Measurements from ENCODE around the gene FILIP1L.

Gene FILIP1L

GRCh38 chr3:100003609-100004503 is 110.4 kb downstream of the FILIP1L start:
- TF ChIP-seq FOXP2 (optimal IDR thresholded peaks at IDR 0.05; ENCODE audit: borderline replicate concordance, extremely low read depth, extremely low read length, insufficient read depth): no peak
- no peak for TF ChIP-seq SIN3A (IDR thresholded peaks at IDR 0.05; ENCODE audit: borderline replicate concordance, insufficient read depth, low read length)
- TF ChIP-seq POLR2AphosphoS5 (IDR thresholded peaks at IDR 0.05; ENCODE audit: low read depth, low read length): no peak

DNA sequence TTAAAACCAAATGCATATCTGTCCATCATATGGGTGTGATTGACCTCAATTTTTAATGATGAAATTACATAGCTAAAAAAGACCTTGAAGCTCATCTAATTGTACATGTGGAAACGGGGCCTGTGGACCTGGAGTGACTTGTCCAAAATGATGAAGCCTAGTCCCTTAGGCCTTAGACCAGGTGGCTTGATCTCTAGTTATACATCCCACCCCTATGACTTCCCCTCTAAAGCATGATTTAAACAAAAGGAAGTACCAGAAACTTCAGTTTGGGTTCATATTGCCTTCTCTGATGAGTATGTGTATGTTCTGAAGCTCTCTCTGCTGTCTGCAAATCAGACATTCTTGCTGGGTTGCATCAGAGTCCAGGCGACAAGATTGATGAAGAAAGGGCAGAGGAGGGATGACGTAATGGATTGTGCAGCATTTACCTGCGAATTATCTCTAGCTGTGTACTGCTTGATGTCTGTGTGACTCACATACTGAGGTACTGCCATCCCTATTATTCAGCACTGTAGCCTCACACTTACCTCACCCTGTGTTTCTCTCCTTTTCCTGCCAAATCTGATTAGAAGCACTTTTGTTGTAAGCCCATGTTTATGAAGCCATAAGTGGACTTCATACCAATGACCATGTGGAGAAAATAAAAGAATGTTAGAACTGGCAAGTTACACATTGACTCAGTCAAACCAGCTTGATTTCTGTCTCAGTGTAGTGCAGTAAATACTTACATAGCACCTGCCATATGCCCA is 111.5 kb downstream of the FILIP1L start:
- no peak for TF ChIP-seq SIN3A (IDR thresholded peaks at IDR 0.05; ENCODE audit: borderline replicate concordance, insufficient read depth, low read length)
- TF ChIP-seq POLR2AphosphoS5 (IDR thresholded peaks at IDR 0.05; ENCODE audit: low read depth, low read length): no peak
- TF ChIP-seq TAF1 (IDR thresholded peaks at IDR 0.05; ENCODE audit: borderline replicate concordance, insufficient read depth, low read length): no peak
- TF ChIP-seq, protein P1, sequence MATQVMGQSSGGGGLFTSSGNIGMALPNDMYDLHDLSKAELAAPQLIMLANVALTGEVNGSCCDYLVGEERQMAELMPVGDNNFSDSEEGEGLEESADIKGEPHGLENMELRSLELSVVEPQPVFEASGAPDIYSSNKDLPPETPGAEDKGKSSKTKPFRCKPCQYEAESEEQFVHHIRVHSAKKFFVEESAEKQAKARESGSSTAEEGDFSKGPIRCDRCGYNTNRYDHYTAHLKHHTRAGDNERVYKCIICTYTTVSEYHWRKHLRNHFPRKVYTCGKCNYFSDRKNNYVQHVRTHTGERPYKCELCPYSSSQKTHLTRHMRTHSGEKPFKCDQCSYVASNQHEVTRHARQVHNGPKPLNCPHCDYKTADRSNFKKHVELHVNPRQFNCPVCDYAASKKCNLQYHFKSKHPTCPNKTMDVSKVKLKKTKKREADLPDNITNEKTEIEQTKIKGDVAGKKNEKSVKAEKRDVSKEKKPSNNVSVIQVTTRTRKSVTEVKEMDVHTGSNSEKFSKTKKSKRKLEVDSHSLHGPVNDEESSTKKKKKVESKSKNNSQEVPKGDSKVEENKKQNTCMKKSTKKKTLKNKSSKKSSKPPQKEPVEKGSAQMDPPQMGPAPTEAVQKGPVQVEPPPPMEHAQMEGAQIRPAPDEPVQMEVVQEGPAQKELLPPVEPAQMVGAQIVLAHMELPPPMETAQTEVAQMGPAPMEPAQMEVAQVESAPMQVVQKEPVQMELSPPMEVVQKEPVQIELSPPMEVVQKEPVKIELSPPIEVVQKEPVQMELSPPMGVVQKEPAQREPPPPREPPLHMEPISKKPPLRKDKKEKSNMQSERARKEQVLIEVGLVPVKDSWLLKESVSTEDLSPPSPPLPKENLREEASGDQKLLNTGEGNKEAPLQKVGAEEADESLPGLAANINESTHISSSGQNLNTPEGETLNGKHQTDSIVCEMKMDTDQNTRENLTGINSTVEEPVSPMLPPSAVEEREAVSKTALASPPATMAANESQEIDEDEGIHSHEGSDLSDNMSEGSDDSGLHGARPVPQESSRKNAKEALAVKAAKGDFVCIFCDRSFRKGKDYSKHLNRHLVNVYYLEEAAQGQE (IDR thresholded peaks at IDR 0.05; ENCODE audit: insufficient read depth in 1 of 2, low read depth in 2 of 2, low read length in 2 of 2): no peak
- TF ChIP-seq FOXP2 (optimal IDR thresholded peaks at IDR 0.05; ENCODE audit: borderline replicate concordance, extremely low read depth, extremely low read length, insufficient read depth): no peak

DNA sequence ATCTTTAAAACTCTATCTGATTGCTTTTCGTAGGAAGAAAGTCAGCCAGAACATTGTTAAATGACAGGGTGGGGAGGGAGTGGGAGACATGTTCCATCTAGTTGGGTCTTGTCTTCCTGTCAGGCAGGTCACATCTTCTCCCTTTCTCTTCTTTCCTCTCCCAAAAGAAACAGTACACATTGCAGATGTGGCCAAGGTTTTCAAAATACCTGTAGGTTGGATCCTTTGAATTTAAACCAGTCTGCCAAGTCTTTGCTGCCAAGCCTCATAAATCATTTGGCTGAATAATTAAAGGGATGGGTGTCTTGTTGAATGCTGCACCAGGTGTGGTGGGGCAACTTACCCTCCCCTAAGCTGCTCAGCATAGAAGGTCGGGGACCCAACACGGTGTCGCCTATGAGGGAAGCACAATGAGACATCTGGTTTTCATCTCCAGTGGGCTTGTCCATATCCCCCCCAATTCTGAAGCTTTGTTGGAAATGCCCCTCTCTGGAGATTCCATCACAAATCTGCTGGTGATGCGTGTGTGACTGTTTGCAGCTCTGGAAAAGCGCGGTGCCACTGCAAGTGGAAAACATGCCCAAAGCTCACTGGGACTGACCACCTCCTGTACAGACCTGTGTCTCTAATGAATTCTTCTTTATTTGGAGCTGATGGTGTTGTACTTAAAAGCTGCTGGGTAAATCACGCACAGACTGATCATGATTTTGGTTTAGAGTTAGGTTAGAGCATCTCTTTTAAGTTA is 112.6 kb downstream of the FILIP1L start:
- TF ChIP-seq FOXP2 (optimal IDR thresholded peaks at IDR 0.05; ENCODE audit: borderline replicate concordance, extremely low read depth, extremely low read length, insufficient read depth): no peak
- TF ChIP-seq, protein P1 (IDR thresholded peaks at IDR 0.05; ENCODE audit: insufficient read depth in 1 of 2, low read depth in 2 of 2, low read length in 2 of 2): no peak
- no peak for TF ChIP-seq TAF1 (IDR thresholded peaks at IDR 0.05; ENCODE audit: borderline replicate concordance, insufficient read depth, low read length)
- TF ChIP-seq SIN3A (IDR thresholded peaks at IDR 0.05; ENCODE audit: borderline replicate concordance, insufficient read depth, low read length): no peak
- no peak for TF ChIP-seq POLR2AphosphoS5 (IDR thresholded peaks at IDR 0.05; ENCODE audit: low read depth, low read length)

DNA sequence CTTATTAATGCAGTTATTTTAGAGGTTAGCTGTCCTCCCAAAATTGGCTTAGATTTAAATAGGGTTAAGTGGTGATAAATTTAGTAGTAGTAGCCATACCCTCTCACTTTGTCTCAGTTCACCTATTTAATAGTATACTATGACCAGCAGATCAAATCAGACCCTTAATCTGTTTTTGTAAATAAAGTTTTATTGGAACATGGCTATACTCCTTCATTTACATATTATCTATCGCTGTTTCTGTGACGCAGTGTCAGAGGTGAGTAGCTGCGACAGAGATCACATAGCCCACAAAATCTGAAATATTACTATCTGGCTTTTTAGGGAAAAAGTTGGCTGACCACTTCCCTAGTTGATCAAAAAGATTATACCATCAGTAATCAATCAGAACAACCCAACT is 113.2 kb downstream of the FILIP1L start:
- TF ChIP-seq POLR2AphosphoS5 (IDR thresholded peaks at IDR 0.05; ENCODE audit: low read depth, low read length): no peak
- no peak for TF ChIP-seq FOXP2 (optimal IDR thresholded peaks at IDR 0.05; ENCODE audit: borderline replicate concordance, extremely low read depth, extremely low read length, insufficient read depth)
- no peak for TF ChIP-seq TAF1 (IDR thresholded peaks at IDR 0.05; ENCODE audit: borderline replicate concordance, insufficient read depth, low read length)
- TF ChIP-seq, protein P1 (IDR thresholded peaks at IDR 0.05; ENCODE audit: insufficient read depth in 1 of 2, low read depth in 2 of 2, low read length in 2 of 2): no peak
- TF ChIP-seq SIN3A (IDR thresholded peaks at IDR 0.05; ENCODE audit: borderline replicate concordance, insufficient read depth, low read length): no peak

DNA sequence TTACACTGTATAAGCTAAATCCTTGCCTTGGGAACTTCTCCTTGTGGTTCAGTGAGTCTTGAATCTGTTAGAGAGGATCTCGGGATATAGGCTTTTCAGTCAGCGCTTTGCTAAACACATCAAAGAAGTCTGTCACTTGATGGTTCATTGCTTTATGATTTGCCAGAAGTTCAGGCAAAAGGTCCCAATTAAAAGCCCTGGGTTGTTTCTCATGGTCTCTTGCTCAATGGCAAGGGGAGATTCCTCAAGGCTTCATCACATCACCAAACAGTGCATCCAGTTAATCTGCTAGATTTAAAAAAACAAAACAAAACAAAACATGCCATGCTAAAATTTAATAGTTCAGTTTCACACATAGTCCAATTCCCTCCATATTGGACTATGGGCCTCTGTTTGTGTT is 114.8 kb downstream of the FILIP1L start:
- no peak for TF ChIP-seq FOXP2 (optimal IDR thresholded peaks at IDR 0.05; ENCODE audit: borderline replicate concordance, extremely low read depth, extremely low read length, insufficient read depth)
